Subcutaneous abdominal adipose tissue (tissue), 5 donors: ENCODE data around the gene ACAN.

Experiments used
- H3K27ac ChIP-seq: one replicate; pipeline ENCODE4 v1.7.0; 2013; ENCODE audit warnings: low read depth, mild to moderate bottlenecking, inconsistent platforms, low read length, moderate library complexity
- H3K27me3 ChIP-seq, 5 donors: one replicate each; pipeline ENCODE4 v1.7.0; 2013; ENCODE audit warnings: low read length in 5 of 5, inconsistent platforms in 1 of 5; ENCODE audit not compliant: control insufficient read depth in 5 of 5, insufficient read depth in 4 of 5
- H3K36me3 ChIP-seq, 5 donors: one replicate each; pipeline ENCODE4 v1.7.0; 2013; ENCODE audit warnings: low read length in 5 of 5; ENCODE audit not compliant: control insufficient read depth in 5 of 5, insufficient read depth in 5 of 5
- H3K4me1 ChIP-seq, 5 donors: one replicate each; pipeline ENCODE4 v1.7.0; 2013; ENCODE audit warnings: low read length in 5 of 5, mild to moderate bottlenecking in 3 of 5, moderate library complexity in 1 of 5; ENCODE audit not compliant: control insufficient read depth in 5 of 5, insufficient read depth in 5 of 5
- H3K4me3 ChIP-seq, 5 donors: one replicate each; pipeline ENCODE4 v1.7.0; 2013; ENCODE audit warnings: low read length in 5 of 5, low read depth in 1 of 5
- H3K9ac ChIP-seq, 5 donors: one replicate each; pipeline ENCODE4 v1.7.0; 2013; ENCODE audit warnings: low read length in 5 of 5, mild to moderate bottlenecking in 4 of 5, moderate library complexity in 3 of 5
- H3K9me3 ChIP-seq, 5 donors: one replicate each; pipeline ENCODE4 v1.7.0; 2013; ENCODE audit warnings: low read length in 5 of 5; ENCODE audit not compliant: control insufficient read depth in 5 of 5
- donor health status: healthy.
- donor health status: healthy.
- donor health status: healthy.
- donor health status: healthy.
- donor health status: healthy.

ACAN gene

DNA sequence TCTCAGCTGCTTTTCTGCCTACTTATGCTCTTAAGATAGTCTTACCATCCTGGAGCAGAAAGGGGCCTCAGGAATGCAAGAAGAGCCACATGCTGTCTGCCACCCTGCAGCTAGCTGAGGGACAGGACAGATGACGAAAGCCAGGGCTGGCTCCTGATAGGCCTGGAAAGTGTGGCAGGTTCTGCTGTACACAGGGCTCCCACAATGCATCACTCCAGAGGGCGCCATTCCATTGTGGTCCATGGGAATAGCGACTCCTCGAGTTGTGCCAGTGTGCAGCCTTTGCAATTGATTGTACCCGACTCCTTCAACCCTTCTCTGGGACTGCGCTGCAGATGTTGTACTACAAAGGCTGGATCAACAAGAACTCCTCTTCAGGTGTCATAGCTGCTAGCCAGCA is 11.2 kb downstream of the ACAN start:
- no peaks in the 10 kb centered on the region for H3K36me3 ChIP-seq
- H3K9ac ChIP-seq: no peak overlapping the region
- H3K27ac ChIP-seq: no peak overlapping the region
- H3K4me1 ChIP-seq: no peaks in the 10 kb centered on the region
- no peak overlapping the region for H3K4me3 ChIP-seq
- peaks cover 5 to 14% (median 5%) of the 10 kb centered on the region in 5 donors for H3K27me3 ChIP-seq
- no peaks in the 10 kb centered on the region for H3K9me3 ChIP-seq

DNA sequence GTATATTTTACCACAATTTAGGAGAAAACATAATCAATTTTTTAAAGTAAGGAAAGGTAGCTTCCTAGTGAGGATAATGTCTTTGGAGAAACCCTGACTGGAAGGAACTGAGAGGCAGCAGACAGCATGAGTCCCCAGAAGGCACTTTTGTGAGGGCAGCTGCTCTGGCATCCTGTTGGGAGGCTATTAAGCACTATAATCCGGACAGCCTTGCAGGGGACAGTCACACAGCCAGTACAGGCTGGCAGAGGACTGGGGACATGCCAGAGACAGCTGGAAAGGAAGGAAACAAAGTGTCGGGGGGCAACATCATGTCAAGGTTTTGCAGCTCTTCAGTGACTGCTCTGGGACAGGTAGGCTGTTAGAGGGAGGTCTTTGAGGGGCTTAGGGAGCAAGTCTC is 15.7 kb downstream of the ACAN start:
- no peaks in the 10 kb centered on the region for H3K36me3 ChIP-seq
- H3K9me3 ChIP-seq: no peaks in the 10 kb centered on the region
- H3K4me3 ChIP-seq: no peak overlapping the region
- no peak overlapping the region for H3K9ac ChIP-seq
- no peak overlapping the region for H3K27ac ChIP-seq
- H3K27me3 ChIP-seq: peaks cover 0 to 6% (median 2%) of the 10 kb centered on the region in 5 donors
- H3K4me1 ChIP-seq: peaks cover 0 to 3% (median 0%) of the 10 kb centered on the region in 5 donors

DNA sequence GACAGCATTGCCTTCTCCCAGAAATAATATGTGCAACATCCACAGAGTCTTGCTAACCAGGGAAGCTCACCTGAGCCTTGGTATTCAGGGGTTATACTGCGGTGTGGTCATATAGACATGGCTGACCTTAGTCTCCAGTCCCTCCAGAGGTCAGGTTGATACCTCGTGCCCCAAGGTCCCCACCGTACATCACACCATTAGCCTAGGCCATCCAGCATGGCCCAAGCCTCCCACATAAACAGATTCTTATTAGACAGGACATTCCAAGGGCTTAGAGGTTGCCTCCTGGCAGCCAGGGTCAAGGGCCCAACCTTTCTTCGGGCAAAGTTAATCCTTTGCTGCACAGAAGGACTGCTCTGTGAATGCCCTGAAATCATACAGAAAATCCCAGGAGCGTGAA is 18.8 kb downstream of the ACAN start:
- no peaks in the 10 kb centered on the region for H3K9me3 ChIP-seq
- no peaks in the 10 kb centered on the region for H3K36me3 ChIP-seq
- H3K27ac ChIP-seq: no peak overlapping the region
- H3K4me1 ChIP-seq: peaks cover 0 to 3% (median 0%) of the 10 kb centered on the region in 5 donors
- no peak overlapping the region for H3K4me3 ChIP-seq
- H3K27me3 ChIP-seq: peaks cover 0 to 6% (median 2%) of the 10 kb centered on the region in 5 donors
- H3K9ac ChIP-seq: no peak overlapping the region

- Histone ChIP-seq H3K4me1 (no peaks in the 10 kb centered on the region), H3K36me3 (no peaks in the 10 kb centered on the region), H3K9ac (no peak overlapping the region), H3K27ac (no peak overlapping the region), H3K27me3 (peaks cover 0 to 6% (median under 1%) of the 10 kb centered on the region in 5 donors), H3K4me3 (no peak overlapping the region), H3K9me3 (no peaks in the 10 kb centered on the region)
Observed at GRCh38 chr15:88828791-88829190, 25.6 kb downstream of the ACAN start.

DNA sequence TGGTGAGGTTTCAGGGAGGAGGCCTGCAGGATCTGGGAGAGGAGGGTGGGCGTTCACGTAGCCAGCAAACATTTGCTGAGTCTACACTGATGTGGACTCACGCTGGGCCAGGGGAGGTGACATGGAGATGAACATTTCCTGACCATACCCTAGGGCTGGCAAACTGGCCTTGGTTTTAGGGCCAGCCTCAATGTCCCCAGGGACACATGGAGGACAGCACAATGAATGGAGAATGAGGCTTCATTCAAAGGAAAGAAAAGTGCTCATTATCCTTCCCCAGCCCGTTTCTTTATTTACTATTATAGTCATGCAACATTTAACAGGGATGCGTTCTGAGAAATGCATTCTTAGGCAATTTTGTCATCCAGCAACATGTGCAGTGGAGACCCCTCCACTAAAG is 26.8 kb downstream of the ACAN start:
- H3K4me3 ChIP-seq: no peak overlapping the region
- no peak overlapping the region for H3K27ac ChIP-seq
- H3K36me3 ChIP-seq: no peaks in the 10 kb centered on the region
- no peaks in the 10 kb centered on the region for H3K9me3 ChIP-seq
- H3K27me3 ChIP-seq: peaks cover 0 to 6% (median 0%) of the 10 kb centered on the region in 5 donors
- no peaks in the 10 kb centered on the region for H3K4me1 ChIP-seq
- H3K9ac ChIP-seq: no peak overlapping the region

GRCh38 chr15:88832820-88833730 is 29.8 kb downstream of the ACAN start:
- H3K9me3 ChIP-seq: no peaks in the 10 kb centered on the region
- H3K9ac ChIP-seq: no peak overlapping the region
- H3K4me1 ChIP-seq: no peaks in the 10 kb centered on the region
- H3K4me3 ChIP-seq: no peak overlapping the region
- H3K27ac ChIP-seq: no peak overlapping the region
- no peaks in the 10 kb centered on the region for H3K27me3 ChIP-seq
- H3K36me3 ChIP-seq: no peaks in the 10 kb centered on the region

DNA sequence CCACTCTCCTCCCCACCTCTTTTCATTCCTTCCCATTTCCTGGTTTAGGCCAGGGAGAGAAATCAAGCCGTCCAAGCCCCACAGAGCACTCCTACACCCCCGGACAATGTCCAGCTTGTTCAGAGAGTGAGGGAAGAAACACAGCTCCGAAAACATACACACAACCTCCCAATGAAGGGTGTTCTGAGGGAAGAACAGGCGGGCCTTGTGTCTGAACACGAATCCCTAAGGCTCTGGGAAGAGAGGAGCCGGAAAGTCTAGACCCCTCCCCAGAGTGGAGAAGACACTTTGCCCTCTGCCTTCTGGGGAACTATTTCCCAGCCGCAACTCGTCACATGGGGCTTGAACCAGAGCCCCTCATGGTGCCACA is 30.5 kb downstream of the ACAN start:
- no peaks in the 10 kb centered on the region for H3K36me3 ChIP-seq
- H3K27ac ChIP-seq: no peak overlapping the region
- no peak overlapping the region for H3K9ac ChIP-seq
- no peaks in the 10 kb centered on the region for H3K9me3 ChIP-seq
- H3K27me3 ChIP-seq: no peaks in the 10 kb centered on the region
- no peak overlapping the region for H3K4me3 ChIP-seq
- no peaks in the 10 kb centered on the region for H3K4me1 ChIP-seq

GRCh38 chr15:88834211-88834812 is 31.1 kb downstream of the ACAN start:
- Histone ChIP-seq H3K4me1 (no peaks in the 10 kb centered on the region), H3K9me3 (no peaks in the 10 kb centered on the region), H3K9ac (no peak overlapping the region), H3K36me3 (no peaks in the 10 kb centered on the region), H3K27me3 (peaks cover 0 to 5% (median 0%) of the 10 kb centered on the region in 5 donors), H3K4me3 (no peak overlapping the region), H3K27ac (no peak overlapping the region)

DNA sequence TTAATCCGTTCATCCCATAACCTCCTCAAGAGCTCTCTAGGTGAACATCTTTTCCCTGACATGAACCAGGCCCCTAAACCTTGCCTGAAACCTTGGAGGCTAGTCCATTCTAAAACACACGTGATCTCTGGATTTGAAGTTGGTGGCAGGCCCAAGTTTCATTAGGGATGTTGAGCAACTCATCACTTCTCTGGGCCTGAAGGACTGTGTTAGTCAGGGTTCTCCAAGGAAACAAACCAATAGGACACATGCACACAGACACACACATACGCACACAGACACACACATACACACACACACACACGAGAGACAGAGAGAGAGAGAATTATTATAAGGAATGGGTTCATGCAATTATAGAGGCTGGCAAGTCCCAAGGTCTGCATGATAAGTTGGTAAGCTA is 31.9 kb downstream of the ACAN start:
- Histone ChIP-seq H3K27ac (no peak overlapping the region), H3K27me3 (peaks cover 0 to 5% (median 0%) of the 10 kb centered on the region in 5 donors), H3K9ac (no peak overlapping the region), H3K4me3 (no peak overlapping the region), H3K4me1 (no peaks in the 10 kb centered on the region), H3K36me3 (no peaks in the 10 kb centered on the region), H3K9me3 (no peaks in the 10 kb centered on the region)

DNA sequence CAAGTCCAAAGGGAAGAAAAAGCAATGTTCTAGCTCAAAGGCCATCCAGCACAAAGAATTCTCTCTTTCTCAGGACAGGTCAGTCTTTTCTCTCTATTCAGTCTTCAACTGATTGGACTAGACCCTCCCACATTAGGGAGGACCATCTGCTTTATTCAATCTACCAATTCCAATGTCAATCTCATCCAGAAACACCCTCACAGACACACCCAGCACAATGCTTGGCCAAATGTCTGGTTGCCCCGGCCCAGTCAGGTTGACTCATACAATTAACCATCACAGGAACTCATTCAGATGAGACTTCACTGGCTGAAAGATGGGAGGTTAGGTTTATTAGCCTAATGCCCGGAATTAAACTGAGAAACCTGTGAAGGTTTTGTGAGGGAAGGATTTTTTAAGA is 32.4 kb downstream of the ACAN start:
- Histone ChIP-seq H3K9ac (no peak overlapping the region), H3K4me3 (no peak overlapping the region), H3K27ac (no peak overlapping the region), H3K4me1 (no peaks in the 10 kb centered on the region), H3K27me3 (peaks cover 0 to 5% (median 0%) of the 10 kb centered on the region in 5 donors), H3K36me3 (no peaks in the 10 kb centered on the region), H3K9me3 (no peaks in the 10 kb centered on the region)
